IMR-90 (cell line): ENCODE measurements around the gene ABCB10. TPM values are rescaled to one million over a fixed set of nuclear protein-coding genes. Genes with fewer than 3 reads are reported as not detected.

Source experiments
- ATAC-seq: fragments of 200-7000 bp; cut with Tn5 transposase; 2 replicates; pipeline ENCODE4 v1.9.1; 2020; ENCODE audit warnings: low read depth, mild to moderate bottlenecking, moderate library complexity
- BruUV-seq: library from RNA; stranded (reverse); fragments of 400-500 nt; replicated peaks from 2 replicates; lab custom pipeline; 2021; lab: Mats Ljungman, UMichigan
- CTCF ChIA-PET: fragments of 300-600 bp; formaldehyde crosslinking; extraction: SDS; loops from one replicate; lab custom pipeline; 2021; ENCODE audit warnings: antibody characterized with exemption; lab: Yijun Ruan, JAX
- POLR2A ChIA-PET: fragments of 300-600 bp; sonication (Branson Sonifier 250); formaldehyde crosslinking; loops from one replicate; lab custom pipeline; 2022; ENCODE audit warnings: antibody characterized with exemption; ENCODE audit not compliant: unreplicated experiment; lab: Charles Lee
- DNase-seq: peaks from one replicate; pipeline ENCODE4 v3.0.0; 2013
- H2AFZ ChIP-seq: replicated peaks from 2 replicates; pipeline ENCODE3; 2013; ENCODE audit warnings: low read length, mild to moderate bottlenecking; ENCODE audit not compliant: poor library complexity
- H2AK5ac ChIP-seq: 2 replicates; pipeline ENCODE4 v1.6.1; 2013; ENCODE audit warnings: low read depth, low read length, inconsistent platforms
- H2AK9ac ChIP-seq: replicated peaks from 2 replicates; pipeline ENCODE3; 2013; ENCODE audit warnings: mild to moderate bottlenecking, low read depth, low read length, moderate library complexity; ENCODE audit not compliant: poor library complexity
- H2BK120ac ChIP-seq: 2 replicates; pipeline ENCODE4 v1.6.1; 2013; ENCODE audit warnings: low read depth, low read length, inconsistent platforms
- H2BK15ac ChIP-seq: 3 replicates; pipeline ENCODE4 v1.6.1; 2013; ENCODE audit warnings: low read depth, low read length, inconsistent platforms
- H2BK20ac ChIP-seq: 2 replicates; pipeline ENCODE4 v1.6.1; 2013; ENCODE audit warnings: low read depth, mild to moderate bottlenecking, inconsistent platforms, low read length, moderate library complexity
- H2BK5ac ChIP-seq: 2 replicates; pipeline ENCODE4 v1.6.1; 2013; ENCODE audit warnings: mild to moderate bottlenecking, low read depth, low read length, inconsistent platforms; ENCODE audit not compliant: poor library complexity, severe bottlenecking
- H3K14ac ChIP-seq: replicated peaks from 2 replicates; pipeline ENCODE4 v1.6.1; 2013; ENCODE audit warnings: low read depth, low read length, inconsistent platforms
- H3K18ac ChIP-seq: 2 replicates; pipeline ENCODE4 v1.6.1; 2013; ENCODE audit warnings: low read depth, low read length, control low read depth
- H3K23ac ChIP-seq: 2 replicates; pipeline ENCODE4 v1.6.1; 2013; ENCODE audit warnings: low read depth, low read length, inconsistent platforms
- H3K27ac ChIP-seq: 2 replicates; pipeline ENCODE4 v1.5.1; 2013; ENCODE audit warnings: mild to moderate bottlenecking, control low read depth, low read length; ENCODE audit not compliant: insufficient read depth
- H3K27me3 ChIP-seq: 2 replicates; pipeline ENCODE4 v1.6.1; 2013; ENCODE audit warnings: low read length; ENCODE audit not compliant: control insufficient read depth, insufficient read depth
- H3K36me3 ChIP-seq: 2 replicates; pipeline ENCODE4 v1.6.1; 2013; ENCODE audit warnings: low read length, mixed read lengths; ENCODE audit not compliant: control insufficient read depth, insufficient read depth
- H3K4ac ChIP-seq: 2 replicates; pipeline ENCODE4 v1.6.1; 2013; ENCODE audit warnings: low read depth, low read length, inconsistent platforms
- H3K4me1 ChIP-seq: 2 replicates; pipeline ENCODE4 v1.6.1; 2013; ENCODE audit warnings: low read length, mixed read lengths; ENCODE audit not compliant: control insufficient read depth, insufficient read depth
- H3K4me2 ChIP-seq: 2 replicates; pipeline ENCODE4 v1.6.1; 2013; ENCODE audit warnings: low read depth, mild to moderate bottlenecking, control low read depth, low read length, moderate library complexity
- H3K4me3 ChIP-seq: 2 replicates; pipeline ENCODE4 v1.5.1; 2013; ENCODE audit warnings: low read depth, mild to moderate bottlenecking, control low read depth, low read length, moderate library complexity; ENCODE audit not compliant: insufficient read depth
- H3K56ac ChIP-seq: 2 replicates; pipeline ENCODE4 v1.6.1; 2013; ENCODE audit warnings: low read length, inconsistent platforms; ENCODE audit not compliant: insufficient read depth; ENCODE audit errors: extremely low read depth
- H3K79me1 ChIP-seq, 2 experiments: 2 replicates each; pipeline ENCODE4 v1.6.1; 2013; ENCODE audit warnings: low read length in 2 of 2, inconsistent platforms in 1 of 2, low read depth in 1 of 2
- H3K9ac ChIP-seq: 2 replicates; pipeline ENCODE4 v1.6.1; 2013; ENCODE audit warnings: low read depth, low read length, control low read depth
- H3K9me1 ChIP-seq: 2 replicates; pipeline ENCODE4 v1.6.1; 2013; ENCODE audit warnings: low read length, inconsistent platforms; ENCODE audit not compliant: insufficient read depth
- H3K9me3 ChIP-seq: 2 replicates; pipeline ENCODE4 v1.6.1; 2013; ENCODE audit warnings: low read length; ENCODE audit not compliant: control insufficient read depth, insufficient read depth
- H4K20me1 ChIP-seq: 2 replicates; pipeline ENCODE4 v1.6.1; 2013; ENCODE audit warnings: low read length, inconsistent platforms; ENCODE audit not compliant: insufficient read depth
- H4K5ac ChIP-seq: 2 replicates; pipeline ENCODE4 v1.6.1; 2013; ENCODE audit warnings: mild to moderate bottlenecking, low read depth, low read length, control low read depth
- H4K8ac ChIP-seq, 2 experiments: 2 replicates each; pipeline ENCODE4 v1.6.1; 2013; ENCODE audit warnings: low read depth in 2 of 2, low read length in 2 of 2, control low read depth in 1 of 2, inconsistent platforms in 1 of 2
- H4K91ac ChIP-seq: 2 replicates; pipeline ENCODE4 v1.6.1; 2013; ENCODE audit warnings: low read depth, low read length, inconsistent platforms; ENCODE audit not compliant: insufficient read depth
- BHLHE40 ChIP-seq: fragments of 150-350 bp; IDR thresholded peaks from 2 replicates; pipeline ENCODE4 v1.6.1; 2016; ENCODE audit warnings: mild to moderate bottlenecking, low read depth, low read length
- NFE2L2 ChIP-seq: fragments of 150-350 bp; IDR thresholded peaks from 2 replicates; pipeline ENCODE4 v1.6.1; 2016; ENCODE audit warnings: low read depth, mild to moderate bottlenecking, low read length
- POLR2A ChIP-seq: IDR thresholded peaks from 2 replicates; pipeline ENCODE4 v1.6.1; 2012; ENCODE audit warnings: mild to moderate bottlenecking, low read depth, low read length
- RAD21 ChIP-seq: IDR thresholded peaks from 2 replicates; pipeline ENCODE4 v1.6.1; 2012; ENCODE audit warnings: low read length, improper control_type of control experiment
- RFX5 ChIP-seq: IDR thresholded peaks from 2 replicates; pipeline ENCODE4 v1.8.0; 2012; ENCODE audit warnings: low read depth, mild to moderate bottlenecking, low read length, moderate library complexity
- WGBS, 2 experiments: methylation state at CpG; one replicate each; pipeline versions ENCODE4 v1.1.5 to v1.1.7; 2013; ENCODE audit warnings: missing lambda C conversion rate in 2 of 2; ENCODE audit not compliant: insufficient read length in 1 of 2; ENCODE audit errors: extremely low coverage in 2 of 2; 5-methylcytosine and 5-hydroxymethylcytosine counted together
- dilution Hi-C: fragments of 300-500 bp; cut with HindIII; formaldehyde crosslinking; loops from one replicate; pipeline ENCODE4 v1.14.3; 2018; ENCODE audit warnings: low sequenced_read_pairs; ENCODE audit not compliant: unreplicated experiment
- in situ Hi-C: fragments of 300-500 bp; cut with MboI; formaldehyde crosslinking; loops from 3 replicates; pipeline ENCODE4 v1.14.3; 2019; ENCODE audit warnings: low sequenced_read_pairs, inconsistent platforms, mixed read lengths
- intact Hi-C: fragments of 100-400 bp; cut with micrococcal nuclease; formaldehyde crosslinking; loops from 2 replicates; pipeline ENCODE4 v1.10.0; 2022
- polyA plus RNA-seq, 3 experiments: library from polyadenylated mRNA; depleted of rRNA; stranded (reverse); fragments of >200 nt; gene quantifications; 2 replicates each; pipeline ENCODE4 v1.2.3, GENCODE V29; 2012; ENCODE audit warnings: low replicate concordance in 1 of 3
- total RNA-seq: library from RNA; depleted of rRNA; stranded (reverse); fragments of >200 nt; gene quantifications from 2 replicates; pipeline ENCODE4 v1.2.3, GENCODE V29; 2012
- TF ChIP-seq, protein P1 (sequence below): fragments of 150-350 bp; IDR thresholded peaks from 2 replicates; pipeline ENCODE4 v1.6.1; 2017; ENCODE audit warnings: mild to moderate bottlenecking, antibody characterized with exemption, low read length, low read depth
- TF ChIP-seq, protein P2 (sequence below): conservative IDR thresholded peaks from 2 replicates; pipeline ENCODE4 v1.5.1; 2012; ENCODE audit warnings: mild to moderate bottlenecking, low read depth, low read length, improper control_type of control experiment

The ABCB10 gene
- total and polyA plus RNA-seq, 2 of the 4 experiments (the other 2 are of a cell fraction) = 6.5 to 10.9 TPM

DNA sequence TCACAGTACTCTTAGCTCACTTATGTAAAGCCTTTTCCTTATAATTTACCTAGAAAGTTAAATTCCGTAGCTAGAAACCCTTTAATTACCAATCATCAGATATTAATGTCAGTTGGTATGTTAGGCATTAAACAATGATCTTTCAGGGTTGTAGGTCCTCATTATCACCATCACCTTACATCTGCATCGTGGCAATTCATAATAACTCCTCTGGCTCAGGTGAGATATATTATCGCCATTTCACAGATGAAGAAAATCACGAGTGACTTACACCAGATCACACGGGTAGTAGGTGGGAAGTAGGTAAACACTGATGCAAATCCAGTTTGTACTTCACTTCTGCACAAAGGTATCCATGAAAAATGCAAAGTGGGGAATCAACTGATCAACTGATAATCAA is 51.0 kb downstream of the ABCB10 start:
- Histone ChIP-seq H4K20me1 (no peaks in the 10 kb centered on the region), H3K27ac (no peak overlapping the region), H2BK15ac (no peak overlapping the region), H4K91ac (no peak overlapping the region), H2BK20ac (no peak overlapping the region), H3K4ac (no peak overlapping the region; the same call in 1 of the 2 replicates), H3K18ac (no peak overlapping the region), H3K79me1 (peaks cover 13 to 26% of the 10 kb centered on the region in 2 experiments), H2BK120ac (no peak overlapping the region), H4K8ac (peak overlapping the region; percentile 81 to 87), H4K5ac (peak overlapping the region; percentile 5; the same call in 1 of the 2 replicates), H3K9me3 (no peaks in the 10 kb centered on the region), H3K56ac (peak overlapping the region; percentile 66), H3K4me1 (peaks cover 8% of the 10 kb centered on the region), H2BK5ac (peak overlapping the region; percentile 21), H3K9me1 (peaks cover 9% of the 10 kb centered on the region), H3K4me2 (peak overlapping the region; percentile 98), H3K27me3 (no peaks in the 10 kb centered on the region), H2AK9ac (no peak overlapping the region), H3K9ac (peak overlapping the region; percentile 81), H3K14ac (peak overlapping the region; percentile 29), H2AK5ac (peak overlapping the region; percentile 35; the same call in 1 of the 2 replicates), H2AFZ (peak overlapping the region; percentile 93), H3K23ac (peak overlapping the region; percentile 53; the same call in 1 of the 2 replicates), H3K4me3 (peak overlapping the region; percentile 77), H3K36me3 (0 out of 2 replicates have a peak, but pooled peaks cover 2% of the 10 kb centered on the region)
- POLR2A ChIA-PET = no interaction called here
- no peak for TF ChIP-seq NFE2L2
- no peak for TF ChIP-seq RFX5
- TF ChIP-seq RAD21 = no peak
- TF ChIP-seq BHLHE40 = no peak
- TF ChIP-seq, protein P1, sequence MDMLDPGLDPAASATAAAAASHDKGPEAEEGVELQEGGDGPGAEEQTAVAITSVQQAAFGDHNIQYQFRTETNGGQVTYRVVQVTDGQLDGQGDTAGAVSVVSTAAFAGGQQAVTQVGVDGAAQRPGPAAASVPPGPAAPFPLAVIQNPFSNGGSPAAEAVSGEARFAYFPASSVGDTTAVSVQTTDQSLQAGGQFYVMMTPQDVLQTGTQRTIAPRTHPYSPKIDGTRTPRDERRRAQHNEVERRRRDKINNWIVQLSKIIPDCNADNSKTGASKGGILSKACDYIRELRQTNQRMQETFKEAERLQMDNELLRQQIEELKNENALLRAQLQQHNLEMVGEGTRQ = no peak
- no peak for TF ChIP-seq POLR2A
- TF ChIP-seq, protein P2, sequence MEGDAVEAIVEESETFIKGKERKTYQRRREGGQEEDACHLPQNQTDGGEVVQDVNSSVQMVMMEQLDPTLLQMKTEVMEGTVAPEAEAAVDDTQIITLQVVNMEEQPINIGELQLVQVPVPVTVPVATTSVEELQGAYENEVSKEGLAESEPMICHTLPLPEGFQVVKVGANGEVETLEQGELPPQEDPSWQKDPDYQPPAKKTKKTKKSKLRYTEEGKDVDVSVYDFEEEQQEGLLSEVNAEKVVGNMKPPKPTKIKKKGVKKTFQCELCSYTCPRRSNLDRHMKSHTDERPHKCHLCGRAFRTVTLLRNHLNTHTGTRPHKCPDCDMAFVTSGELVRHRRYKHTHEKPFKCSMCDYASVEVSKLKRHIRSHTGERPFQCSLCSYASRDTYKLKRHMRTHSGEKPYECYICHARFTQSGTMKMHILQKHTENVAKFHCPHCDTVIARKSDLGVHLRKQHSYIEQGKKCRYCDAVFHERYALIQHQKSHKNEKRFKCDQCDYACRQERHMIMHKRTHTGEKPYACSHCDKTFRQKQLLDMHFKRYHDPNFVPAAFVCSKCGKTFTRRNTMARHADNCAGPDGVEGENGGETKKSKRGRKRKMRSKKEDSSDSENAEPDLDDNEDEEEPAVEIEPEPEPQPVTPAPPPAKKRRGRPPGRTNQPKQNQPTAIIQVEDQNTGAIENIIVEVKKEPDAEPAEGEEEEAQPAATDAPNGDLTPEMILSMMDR = no peak
- no peak for ATAC-seq
- TSS peak; percentile 49 for BruUV-seq
- dilution Hi-C loops = no loop called here
- CTCF ChIA-PET = no interaction called here
- intact Hi-C loops = no loop called here
- DNase-seq = no peak
- no CpG with 5 or more reads among the region's 5 CpGs for WGBS, 2 experiments
- in situ Hi-C loops = no loop called here
